Endothelial cell of umbilical vein (primary cell): Measurements from ENCODE around the gene ZDHHC14. TPM values are rescaled to one million over a fixed set of nuclear protein-coding genes. Genes with fewer than 3 reads are reported as not detected.

ENCODE experiments used
- BruUV-seq: library from RNA; stranded (reverse); fragments of 400-500 nt; replicated peaks from 2 replicates; lab custom pipeline; 2021; lab: Mats Ljungman, UMichigan
- CTCF ChIA-PET: fragments of 300-600, 350-600 bp; sonication (Branson Sonifier 250); formaldehyde crosslinking; loops from one replicate; lab custom pipeline; 2021; ENCODE audit warnings: antibody characterized with exemption, inconsistent platforms; lab: Charles Lee
- POLR2A ChIA-PET: fragments of 300-600, 350-600 bp; sonication (Branson Sonifier 250); formaldehyde crosslinking; loops from one replicate; lab custom pipeline; 2021; ENCODE audit warnings: antibody characterized with exemption, inconsistent platforms; lab: Charles Lee
- DNase-seq: peaks from one replicate; pipeline ENCODE4 v3.0.0-alpha.2; 2011; ENCODE audit warnings: low read depth, low spot score
- FAIRE-seq: peaks from 2 replicates; lab custom pipeline; 2011; peaks lifted over from hg19 to GRCh38; lab: Jason Lieb, UNC
- H2AFZ ChIP-seq: 2 replicates; pipeline ENCODE4 v1.6.0; 2012; ENCODE audit warnings: low read depth, low read length, control low read depth, inconsistent platforms
- H3K27ac ChIP-seq: 2 replicates; pipeline ENCODE4 v1.5.1; 2011; ENCODE audit warnings: low read depth, mild to moderate bottlenecking, control low read depth, low read length, moderate library complexity; ENCODE audit not compliant: insufficient read depth
- H3K27me3 ChIP-seq, 2 experiments: 2 replicates each; pipeline versions ENCODE4 v1.6.0 to v1.6.1; 2011; ENCODE audit warnings: low read length in 2 of 2, mixed read lengths in 1 of 2; ENCODE audit not compliant: control insufficient read depth in 2 of 2, insufficient read depth in 2 of 2
- H3K36me3 ChIP-seq, 2 experiments: 2 replicates in 1 of 2; 3 replicates in 1 of 2; pipeline ENCODE4 v1.5.1; 2011; ENCODE audit warnings: low read length in 2 of 2, mild to moderate bottlenecking in 1 of 2, moderate library complexity in 1 of 2; ENCODE audit not compliant: control insufficient read depth in 2 of 2, insufficient read depth in 2 of 2; ENCODE audit errors: extremely low read depth in 1 of 2
- H3K4me1 ChIP-seq: 3 replicates; pipeline ENCODE4 v1.5.1; 2011; ENCODE audit warnings: mild to moderate bottlenecking, low read length; ENCODE audit not compliant: control insufficient read depth, insufficient read depth; ENCODE audit errors: extremely low read depth
- H3K4me2 ChIP-seq: 2 replicates; pipeline ENCODE4 v1.6.1; 2011; ENCODE audit warnings: low read length, control low read depth, mixed read lengths; ENCODE audit not compliant: insufficient read depth
- H3K4me3 ChIP-seq, 3 experiments: fragments of 200-600 bp in 1 of 3; sonication (generic), shearing (Covaris generic) in 1 of 3; replicated peaks in 1 of 3; 2 replicates each; pipeline ENCODE4 v1.5.1; 2011 to 2016; ENCODE audit warnings: control low read depth in 3 of 3, low read length in 3 of 3, mild to moderate bottlenecking in 2 of 3, inconsistent platforms in 1 of 3, low read depth in 1 of 3, moderate library complexity in 1 of 3; ENCODE audit not compliant: insufficient read depth in 1 of 3
- H3K79me2 ChIP-seq: 2 replicates; pipeline ENCODE4 v1.6.0; 2012; ENCODE audit warnings: low read length, inconsistent platforms; ENCODE audit not compliant: control insufficient read depth, insufficient read depth
- H3K9ac ChIP-seq: replicated peaks from 2 replicates; pipeline ENCODE3; 2011; ENCODE audit warnings: low read length, control low read depth; ENCODE audit not compliant: insufficient read depth; ENCODE audit errors: extremely low read depth
- H3K9me1 ChIP-seq: replicated peaks from 3 replicates; pipeline ENCODE4 v1.6.0; 2011; ENCODE audit warnings: mild to moderate bottlenecking, low read length; ENCODE audit not compliant: control insufficient read depth, insufficient read depth; ENCODE audit errors: extremely low read depth
- H3K9me3 ChIP-seq: replicated peaks from 2 replicates; pipeline ENCODE4 v1.5.1; 2012; ENCODE audit warnings: low read length, inconsistent platforms; ENCODE audit not compliant: control insufficient read depth, insufficient read depth
- H4K20me1 ChIP-seq: replicated peaks from 2 replicates; pipeline ENCODE3; 2011; ENCODE audit warnings: mild to moderate bottlenecking, low read length; ENCODE audit not compliant: control insufficient read depth, insufficient read depth; ENCODE audit errors: extremely low read depth
- CTCF ChIP-seq, 2 donors: IDR thresholded peaks; 1 replicate in 1 of 2; 2 replicates in 1 of 2; pipeline ENCODE4 v1.5.1; 2011; ENCODE audit warnings: low read length in 2 of 2, mild to moderate bottlenecking in 2 of 2, moderate library complexity in 2 of 2, control low read depth in 1 of 2, inconsistent platforms in 1 of 2, low read depth in 1 of 2; ENCODE audit not compliant: insufficient read depth in 1 of 2; ENCODE audit errors: extremely low read depth in 1 of 2
- EZH2 ChIP-seq: IDR thresholded peaks from 2 replicates; pipeline ENCODE4 v1.6.1; 2012; ENCODE audit warnings: borderline replicate concordance, low read depth, mild to moderate bottlenecking, moderate library complexity, low read length, inconsistent platforms; ENCODE audit not compliant: severe bottlenecking
- FOS ChIP-seq: IDR thresholded peaks from 2 replicates; pipeline ENCODE4 v1.6.1; 2011; ENCODE audit warnings: mild to moderate bottlenecking, low read length, moderate library complexity, borderline replicate concordance; ENCODE audit not compliant: insufficient read depth
- GATA2 ChIP-seq: IDR thresholded peaks from 2 replicates; pipeline ENCODE4 v1.7.0; 2011; ENCODE audit warnings: low read depth, mild to moderate bottlenecking, moderate library complexity, mixed read lengths, low read length; ENCODE audit not compliant: insufficient read length, insufficient read depth
- JUN ChIP-seq: IDR thresholded peaks from 2 replicates; pipeline ENCODE4 v1.6.1; 2011; ENCODE audit warnings: borderline replicate concordance, low read depth; ENCODE audit not compliant: insufficient read length, insufficient read depth
- MAX ChIP-seq: IDR thresholded peaks from 2 replicates; pipeline ENCODE4 v1.6.1; 2011; ENCODE audit not compliant: insufficient read depth, insufficient read length
- MYC ChIP-seq: IDR thresholded peaks from one replicate; pipeline ENCODE4 v1.6.1; 2011; ENCODE audit warnings: mild to moderate bottlenecking, low read depth, low read length
- POLR2A ChIP-seq: IDR thresholded peaks from 2 replicates; pipeline ENCODE4 v1.6.1; 2012; ENCODE audit warnings: low read depth, mild to moderate bottlenecking, control low read depth, low read length
- POLR2AphosphoS5 ChIP-seq: IDR thresholded peaks from 2 replicates; pipeline ENCODE4 v1.6.1; 2012; ENCODE audit warnings: low read depth, mild to moderate bottlenecking, control low read depth, low read length, moderate library complexity; ENCODE audit not compliant: insufficient read depth
- dilution Hi-C: fragments of 300-500 bp; cut with MboI; formaldehyde crosslinking; loops from one replicate; pipeline ENCODE4 v1.15.0; 2019; ENCODE audit warnings: low sequenced_read_pairs; ENCODE audit not compliant: extremely low pct_ligation_motif_present
- intact Hi-C: fragments of 100-400 bp; cut with micrococcal nuclease; formaldehyde crosslinking; loops from one replicate; pipeline ENCODE4 v1.10.0; 2022
- polyA plus RNA-seq, 4 experiments: library from polyadenylated mRNA; depleted of rRNA in 3 of 4; stranded (reverse) in 3 of 4; unstranded in 1 of 4; fragments of >200 nt; gene quantifications; 2 replicates each; pipeline versions ENCODE4 v1.2.1 to v1.2.3, GENCODE V29; 2011 to 2012; ENCODE audit warnings: missing spikeins in 1 of 4
- total RNA-seq: library from RNA; stranded (reverse); gene quantifications from 2 replicates; pipeline ENCODE4 v1.2.3, GENCODE V29; 2021

Gene ZDHHC14
- total and polyA plus RNA-seq, 2 donors (not counting 3 experiments of a cell fraction or from before 2014, with no cell fraction given) = 23.0 to 25.6 TPM

- Histone ChIP-seq H3K27me3 (no peaks in the 10 kb centered on the region), H3K4me1 (peaks cover 20% of the 10 kb centered on the region), H3K4me3 (no peak overlapping the region), H3K9ac (no peak overlapping the region), H3K36me3 (peaks cover 4 to 8% of the 10 kb centered on the region in 2 experiments), H3K27ac (no peak overlapping the region), H3K79me2 (no peaks in the 10 kb centered on the region), H3K9me3 (no peaks in the 10 kb centered on the region), H3K9me1 (no peaks in the 10 kb centered on the region), H3K4me2 (no peak overlapping the region), H4K20me1 (no peaks in the 10 kb centered on the region), H2AFZ (no peak overlapping the region)
- FAIRE-seq (no peak), DNase-seq (no peak)
- dilution Hi-C loops = no loop called here
- ChIA-PET POLR2A (no interaction called here), CTCF (no interaction called here)
- TF ChIP-seq MAX (no peak), EZH2 (no peak), JUN (no peak), POLR2A (no peak), POLR2AphosphoS5 (no peak), MYC (no peak), CTCF (IDR thresholded peaks at IDR 0.05; ENCODE audit: extremely low read depth in 1 of 2, insufficient read depth in 1 of 2, low read depth in 1 of 2, low read length in 2 of 2) (no peak), GATA2 (no peak), FOS (no peak)
- intact Hi-C loops = no loop called here
- BruUV-seq = no TSS peak
Observed at GRCh38 chr6:157539421-157539822, 158.4 kb downstream of the ZDHHC14 start.
